NCI-H2227 (cell line): Measurements from ENCODE around the gene CPLX3.
A peak's percentile ranks its signal among the peaks of the same experiment; 100 is the strongest.

Experiments used
- DNase-seq: peaks from one replicate; lab custom pipeline; 2025; ENCODE audit not compliant: unreplicated experiment; lab: John Stamatoyannopoulos, UW

Gene CPLX3

DNA sequence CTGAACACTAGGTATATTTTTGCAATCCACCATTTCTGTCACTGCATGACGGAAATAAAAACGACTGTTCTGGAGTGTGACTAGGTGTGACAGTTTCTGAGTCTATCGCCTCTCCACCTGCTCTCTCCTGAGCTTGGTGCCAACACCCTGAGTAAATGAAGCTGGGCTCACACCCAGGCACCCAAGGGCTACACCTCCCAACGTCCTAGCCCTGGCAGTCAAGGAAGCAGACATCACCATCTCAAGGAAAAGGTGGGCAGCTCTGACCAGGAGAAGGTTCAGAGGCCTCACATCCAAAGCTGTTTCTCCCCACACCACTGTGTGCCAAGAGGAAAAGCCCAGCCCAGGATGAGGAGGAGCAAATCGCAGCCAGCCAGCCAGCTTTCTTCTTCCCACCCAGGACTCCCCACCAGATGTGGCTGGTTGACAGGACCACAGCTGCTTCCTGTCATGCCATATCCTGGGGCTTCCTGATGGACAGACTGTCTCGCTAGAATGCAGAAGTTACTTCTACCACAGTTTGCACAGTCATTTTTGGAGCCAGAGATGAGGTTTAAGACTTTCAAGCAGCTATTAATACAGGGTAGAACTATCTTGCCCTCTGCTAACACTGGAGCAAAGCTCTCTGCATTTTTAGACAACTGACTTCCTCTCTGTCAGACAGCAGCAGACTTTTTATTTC is 43.4 kb downstream of the CPLX3 start:
- no peak for DNase-seq

DNA sequence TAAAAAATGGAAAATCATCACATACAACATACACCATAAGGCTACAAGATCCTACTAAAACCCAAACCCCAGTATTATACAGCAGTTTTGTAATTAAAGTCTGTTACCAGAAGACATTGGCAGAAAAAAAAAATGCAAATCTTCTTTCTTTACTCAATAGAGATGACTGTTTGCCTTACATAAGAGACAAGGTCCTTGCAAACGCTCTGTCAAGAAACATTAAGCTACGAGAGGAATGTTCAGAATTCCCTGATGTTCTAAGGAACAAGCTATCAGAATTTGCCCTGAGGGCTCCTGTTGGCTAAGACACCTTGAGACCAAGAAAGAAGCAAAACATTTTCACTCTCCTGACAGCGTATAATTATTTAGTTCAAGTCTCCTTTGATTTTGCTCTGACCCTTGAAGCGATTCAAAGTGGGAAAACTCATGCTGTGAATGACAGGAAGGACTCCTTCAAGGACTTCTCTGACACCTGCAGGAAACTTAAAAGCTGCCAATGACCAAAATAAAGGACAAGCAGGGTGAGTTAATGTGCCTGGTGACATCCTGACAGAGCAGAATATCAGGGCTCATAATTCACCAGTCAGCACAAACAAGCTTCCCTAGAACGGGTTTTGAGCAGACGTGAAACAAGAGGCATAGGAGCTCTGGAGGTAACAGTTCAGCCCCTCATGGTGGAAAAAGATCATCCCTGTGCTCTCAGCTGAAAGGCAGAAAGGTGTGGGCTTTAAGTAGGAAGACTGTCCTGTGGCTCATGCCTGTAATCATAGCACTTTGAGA is 44.2 kb downstream of the CPLX3 start:
- peak; percentile 23 for DNase-seq

GRCh38 chr15:74872702-74873035 is 46.2 kb downstream of the CPLX3 start:
- no peak for DNase-seq

DNA sequence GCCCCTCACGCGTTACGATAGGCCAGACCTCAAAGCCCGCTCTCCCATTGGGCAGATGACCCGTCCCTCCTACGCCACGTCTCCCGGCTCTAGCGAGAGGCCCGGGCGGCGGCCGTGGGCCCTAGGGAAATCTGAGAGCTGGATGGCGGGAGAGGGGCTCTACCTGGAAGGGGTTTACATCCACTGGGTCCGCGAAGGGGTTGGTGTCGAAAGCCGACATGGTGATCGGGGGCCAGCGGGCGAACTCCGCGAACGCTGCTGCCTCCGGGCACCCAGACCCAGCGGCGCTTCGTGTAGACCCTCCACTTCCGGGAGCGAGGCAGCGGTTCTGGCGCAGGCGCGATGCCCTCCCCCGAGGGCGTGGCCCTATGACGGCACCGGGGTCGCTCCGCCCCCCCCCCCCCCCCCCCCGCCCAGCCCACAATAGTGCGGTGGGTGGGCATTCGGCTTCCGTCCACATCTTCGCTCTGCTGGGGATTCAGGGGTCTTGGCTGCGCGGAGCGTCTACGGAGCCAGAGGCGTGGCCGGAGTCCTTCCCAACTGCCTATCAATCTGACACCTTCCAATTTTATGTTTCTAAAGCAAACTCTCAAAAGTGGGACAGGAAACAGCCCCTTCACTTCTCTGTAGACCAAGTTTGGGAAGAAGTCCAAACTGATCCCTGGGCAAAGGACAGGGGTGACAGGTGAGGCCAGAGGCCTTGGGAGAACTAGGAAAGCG is 46.8 kb downstream of the CPLX3 start, which contains the start of gene SCAMP2:
TSS of gene SCAMP2 (minus strand) at position 330 of the 720 bp plus-strand sequence. CDS start at position 220, 110 bp downstream.
- DNase-seq: peak; percentile 92

DNA sequence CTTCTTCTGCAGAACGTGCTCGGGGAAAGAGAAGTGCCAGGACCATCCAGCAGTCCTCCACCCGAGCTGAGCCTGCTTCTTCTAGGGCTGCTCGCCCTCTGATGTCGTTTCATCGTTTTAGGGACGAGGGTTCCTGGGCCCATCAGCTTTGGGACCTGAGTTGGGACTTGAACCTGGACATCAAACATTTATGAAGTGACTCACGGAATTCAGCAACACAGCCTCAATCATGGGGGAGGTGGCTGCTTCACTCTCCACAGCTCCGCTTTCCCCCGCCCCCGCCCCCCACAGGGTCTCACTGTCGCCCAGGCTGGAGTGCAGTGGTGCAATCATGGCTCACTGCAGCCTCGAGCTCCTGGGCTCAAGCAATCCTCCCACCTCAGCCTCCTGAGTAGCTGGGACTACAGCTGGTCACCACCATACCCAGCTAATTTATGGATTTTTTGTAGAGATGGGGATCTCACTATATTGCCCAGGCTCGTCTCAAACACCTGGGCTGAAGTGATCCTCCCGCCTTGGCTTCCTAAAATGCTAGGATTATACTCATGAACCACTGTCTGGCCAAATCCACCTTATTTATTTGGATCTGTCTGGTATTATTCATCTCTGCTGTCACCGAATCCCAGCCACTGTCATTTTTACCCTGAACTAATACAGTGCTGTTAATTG is 47.5 kb downstream of the CPLX3 start:
- peak; percentile 29 for DNase-seq

GRCh38 chr15:74878273-74878672 is 51.8 kb downstream of the CPLX3 start:
- no peak for DNase-seq
